Gastroesophageal sphincter (tissue), 4 donors: ENCODE data around the gene RBM19. TPM values are rescaled to one million over a fixed set of nuclear protein-coding genes. Genes with fewer than 3 reads are reported as not detected.

Experiments
- ATAC-seq: fragments of 150-250 bp; one replicate; pipeline ENCODE4 v1.9.1; 2016; ENCODE audit warnings: mild to moderate bottlenecking, moderate library complexity
- H3K27ac ChIP-seq, 4 donors: fragments of 200-600 bp; sonication (generic) in 3 of 4; 1 replicate in 3 of 4; 2 replicates in 1 of 4; pipeline ENCODE4 v1.5.1; 2016 to 2019
- H3K27me3 ChIP-seq: fragments of 200-600 bp; sonication (generic); one replicate; pipeline ENCODE4 v1.5.1; 2019
- H3K36me3 ChIP-seq, 2 donors: fragments of 200-600 bp; sonication (generic); one replicate each; pipeline ENCODE4 v1.5.1; 2019; ENCODE audit warnings: control low read depth in 1 of 2
- H3K4me1 ChIP-seq, 3 donors: fragments of 200-600 bp; sonication (generic); 1 replicate in 2 of 3; 2 replicates in 1 of 3; pipeline ENCODE4 v1.5.1; 2016 to 2019; ENCODE audit warnings: control low read depth in 2 of 3
- H3K4me3 ChIP-seq, 2 donors: fragments of 200-600 bp; sonication (generic); one replicate each; pipeline ENCODE4 v1.5.1; 2019; ENCODE audit warnings: mild to moderate bottlenecking in 1 of 2, moderate library complexity in 1 of 2
- H3K9me3 ChIP-seq, 3 donors: fragments of 200-600 bp; sonication (generic); one replicate each; pipeline ENCODE4 v1.5.1; 2017 to 2019; ENCODE audit warnings: control low read depth in 2 of 3
- CTCF ChIP-seq, 4 experiments: fragments of 200-600 bp in 2 of 4; fragments of 450-650 bp in 2 of 4; sonication (generic) in 1 of 4; IDR thresholded peaks; one replicate each; pipeline ENCODE4 v1.5.1; 2017 to 2019; ENCODE audit warnings: antibody characterized with exemption in 4 of 4, mild to moderate bottlenecking in 2 of 4, moderate library complexity in 2 of 4
- EP300 ChIP-seq: sonication (generic); formaldehyde crosslinking; IDR thresholded peaks from one replicate; pipeline ENCODE4 v1.6.1; 2017; ENCODE audit warnings: antibody characterized with exemption, mild to moderate bottlenecking
- POLR2A ChIP-seq, 2 donors: fragments of 450-650 bp; IDR thresholded peaks; one replicate each; pipeline ENCODE4 v1.6.1; 2017; ENCODE audit warnings: antibody characterized with exemption in 2 of 2, mild to moderate bottlenecking in 2 of 2, moderate library complexity in 1 of 2
- POLR2AphosphoS5 ChIP-seq: sonication (generic); formaldehyde crosslinking; IDR thresholded peaks from one replicate; pipeline ENCODE4 v1.6.1; 2017; ENCODE audit warnings: antibody characterized with exemption
- WGBS, 2 donors: methylation state at CpG; one replicate each; pipeline ENCODE4 v1.1.5; 2018; ENCODE audit warnings: low coverage in 1 of 2; 5-methylcytosine and 5-hydroxymethylcytosine counted together
- total RNA-seq, 4 donors: library from RNA; depleted of rRNA; stranded (reverse); fragments of >200 nt; gene quantifications; one replicate each; pipeline ENCODE4 v1.1.0, GENCODE V29; 2016

RBM19 gene
- total RNA-seq, 4 donors from 2014 or later = 24.5 to 45.3 (median 33.9) TPM

GRCh38 chr12:113874999-113875561 is 91.0 kb downstream of the RBM19 start:
- peaks cover 0 to 49% of the 10 kb centered on the region in 2 donors for H3K36me3 ChIP-seq
- no peaks in the 10 kb centered on the region for H3K9me3 ChIP-seq
- WGBS, 2 donors = 80 to 82% methylated on average over 6 to 18 of the region's 18 CpGs
- H3K4me1 ChIP-seq = no peaks in the 10 kb centered on the region
- no peak overlapping the region for H3K27ac ChIP-seq
- ATAC-seq = no peak
- H3K4me3 ChIP-seq = no peak overlapping the region
- no peaks in the 10 kb centered on the region for H3K27me3 ChIP-seq
- TF ChIP-seq POLR2AphosphoS5 (no peak), CTCF (IDR thresholded peaks at IDR 0.05) (no peak), EP300 (no peak), POLR2A (IDR thresholded peaks at IDR 0.05) (no peak)

GRCh38 chr12:113874326-113874725 is 91.8 kb downstream of the RBM19 start:
- no peak overlapping the region for H3K27ac ChIP-seq
- 80% methylated on average over 1 of the region's 11 CpGs; no CpG with 5 or more reads in 1 of the 2 donors for WGBS, 2 donors

GRCh38 chr12:113873740-113874139 is 92.4 kb downstream of the RBM19 start:
- Histone ChIP-seq H3K36me3 (peaks cover 0 to 50% of the 10 kb centered on the region in 2 donors), H3K27ac (no peak overlapping the region), H3K27me3 (no peaks in the 10 kb centered on the region), H3K9me3 (no peaks in the 10 kb centered on the region), H3K4me3 (no peak overlapping the region), H3K4me1 (no peaks in the 10 kb centered on the region)
- ATAC-seq = no peak
- WGBS, 2 donors = 73 to 77% methylated on average over 3 to 8 of the region's 8 CpGs
- no peak for TF ChIP-seq POLR2AphosphoS5
- no peak for TF ChIP-seq EP300
- TF ChIP-seq CTCF (IDR thresholded peaks at IDR 0.05) = no peak
- TF ChIP-seq POLR2A (IDR thresholded peaks at IDR 0.05) = no peak

More at GRCh38 chr12:113874326-113874725, 91.8 kb downstream of the RBM19 start:
- H3K27me3 ChIP-seq = no peaks in the 10 kb centered on the region
- no peak overlapping the region for H3K4me3 ChIP-seq
- H3K9me3 ChIP-seq = no peaks in the 10 kb centered on the region
- peaks cover 0 to 54% of the 10 kb centered on the region in 2 donors for H3K36me3 ChIP-seq
- H3K4me1 ChIP-seq = no peaks in the 10 kb centered on the region
- no peak for ATAC-seq
- TF ChIP-seq CTCF (IDR thresholded peaks at IDR 0.05) (no peak), POLR2A (IDR thresholded peaks at IDR 0.05) (no peak), POLR2AphosphoS5 (no peak), EP300 (no peak)

- WGBS, 2 donors = 85 to 90% methylated on average over 2 of the region's 2 CpGs
Observed at GRCh38 chr12:113870890-113871289, 95.2 kb downstream of the RBM19 start.

More at GRCh38 chr12:113870890-113871289, 95.2 kb downstream of the RBM19 start:
- Histone ChIP-seq H3K4me1 (peaks cover 0 to 4% (median 0%) of the 10 kb centered on the region in 3 donors), H3K27me3 (no peaks in the 10 kb centered on the region), H3K27ac (no peak overlapping the region), H3K36me3 (peaks cover 0 to 44% of the 10 kb centered on the region in 2 donors), H3K4me3 (no peak overlapping the region), H3K9me3 (no peaks in the 10 kb centered on the region)
- TF ChIP-seq CTCF (IDR thresholded peaks at IDR 0.05) = no peak
- no peak for TF ChIP-seq POLR2A (IDR thresholded peaks at IDR 0.05)
- TF ChIP-seq POLR2AphosphoS5 = no peak
- no peak for TF ChIP-seq EP300
- ATAC-seq = no peak
